Subcutaneous abdominal adipose tissue (tissue), 5 donors: ENCODE results near the gene PKN2.

Experiments used
- H3K27ac ChIP-seq: one replicate; pipeline ENCODE4 v1.7.0; 2013; ENCODE audit warnings: low read depth, mild to moderate bottlenecking, inconsistent platforms, low read length, moderate library complexity
- H3K27me3 ChIP-seq, 5 donors: one replicate each; pipeline ENCODE4 v1.7.0; 2013; ENCODE audit warnings: low read length in 5 of 5, inconsistent platforms in 1 of 5; ENCODE audit not compliant: control insufficient read depth in 5 of 5, insufficient read depth in 4 of 5
- H3K36me3 ChIP-seq, 5 donors: one replicate each; pipeline ENCODE4 v1.7.0; 2013; ENCODE audit warnings: low read length in 5 of 5; ENCODE audit not compliant: control insufficient read depth in 5 of 5, insufficient read depth in 5 of 5
- H3K4me1 ChIP-seq, 5 donors: one replicate each; pipeline ENCODE4 v1.7.0; 2013; ENCODE audit warnings: low read length in 5 of 5, mild to moderate bottlenecking in 3 of 5, moderate library complexity in 1 of 5; ENCODE audit not compliant: control insufficient read depth in 5 of 5, insufficient read depth in 5 of 5
- H3K4me3 ChIP-seq, 5 donors: one replicate each; pipeline ENCODE4 v1.7.0; 2013; ENCODE audit warnings: low read length in 5 of 5, low read depth in 1 of 5
- H3K9ac ChIP-seq, 5 donors: one replicate each; pipeline ENCODE4 v1.7.0; 2013; ENCODE audit warnings: low read length in 5 of 5, mild to moderate bottlenecking in 4 of 5, moderate library complexity in 3 of 5
- H3K9me3 ChIP-seq, 5 donors: one replicate each; pipeline ENCODE4 v1.7.0; 2013; ENCODE audit warnings: low read length in 5 of 5; ENCODE audit not compliant: control insufficient read depth in 5 of 5
- donor health status: healthy.
- donor health status: healthy.
- donor health status: healthy.
- donor health status: healthy.
- donor health status: healthy.

PKN2 gene

GRCh38 chr1:88683541-88684481 lies at the start of gene PKN2:
TSS of gene PKN2 (plus strand) at chr1:88684273. CDS start at chr1:88684581, 308 bp downstream.
- no peaks in the 10 kb centered on the region for H3K27me3 ChIP-seq
- no peaks in the 10 kb centered on the region for H3K36me3 ChIP-seq
- H3K27ac ChIP-seq, result peak within 1 kb of the TSS; percentile 97
- H3K4me1 ChIP-seq, result peaks cover 0 to 43% (median 41%) of the 10 kb centered on the region in 5 donors
- no peaks in the 10 kb centered on the region for H3K9me3 ChIP-seq
- H3K4me3 ChIP-seq, result peak within 1 kb of the TSS; percentile 84 to 99 (median 94)
- H3K9ac ChIP-seq, result peak within 1 kb of the TSS; percentile 89 to 98 (median 93)

- H3K9me3 ChIP-seq, result peaks cover 0 to 17% (median 14%) of the 10 kb centered on the region in 5 donors
- H3K4me1 ChIP-seq, result no peaks in the 10 kb centered on the region
- H3K36me3 ChIP-seq, result no peaks in the 10 kb centered on the region
- no peak overlapping the region for H3K9ac ChIP-seq
- no peak overlapping the region for H3K27ac ChIP-seq
- no peaks in the 10 kb centered on the region for H3K27me3 ChIP-seq
- no peak overlapping the region for H3K4me3 ChIP-seq
Measured at GRCh38 chr1:88634538-88634937, 49.5 kb upstream of the PKN2 start.

- no peak overlapping the region for H3K4me3 ChIP-seq
- no peaks in the 10 kb centered on the region for H3K36me3 ChIP-seq
- no peak overlapping the region for H3K9ac ChIP-seq
- H3K4me1 ChIP-seq, result no peaks in the 10 kb centered on the region
- peaks cover 0 to 10% (median 8%) of the 10 kb centered on the region in 5 donors for H3K9me3 ChIP-seq
- H3K27ac ChIP-seq, result no peak overlapping the region
- H3K27me3 ChIP-seq, result no peaks in the 10 kb centered on the region
Measured at GRCh38 chr1:88640060-88640459, 44.0 kb upstream of the PKN2 start.

- H3K36me3 ChIP-seq, result no peaks in the 10 kb centered on the region
Measured at GRCh38 chr1:88645886-88646285, 38.2 kb upstream of the PKN2 start.

GRCh38 chr1:88646476-88647248 lies 37.4 kb upstream of the PKN2 start:
- Histone ChIP-seq H3K9ac (no peak overlapping the region), H3K36me3 (no peaks in the 10 kb centered on the region), H3K4me1 (no peaks in the 10 kb centered on the region), H3K27me3 (no peaks in the 10 kb centered on the region), H3K27ac (no peak overlapping the region), H3K9me3 (no peaks in the 10 kb centered on the region), H3K4me3 (no peak overlapping the region)

More at GRCh38 chr1:88645886-88646285, 38.2 kb upstream of the PKN2 start:
- H3K9me3 ChIP-seq, result no peaks in the 10 kb centered on the region
- no peaks in the 10 kb centered on the region for H3K27me3 ChIP-seq
- H3K9ac ChIP-seq, result no peak overlapping the region
- H3K27ac ChIP-seq, result no peak overlapping the region
- no peaks in the 10 kb centered on the region for H3K4me1 ChIP-seq
- H3K4me3 ChIP-seq, result no peak overlapping the region

- no peaks in the 10 kb centered on the region for H3K9me3 ChIP-seq
- H3K4me1 ChIP-seq, result no peaks in the 10 kb centered on the region
- H3K4me3 ChIP-seq, result no peak overlapping the region
- H3K27ac ChIP-seq, result no peak overlapping the region
- H3K36me3 ChIP-seq, result no peaks in the 10 kb centered on the region
- no peak overlapping the region for H3K9ac ChIP-seq
- H3K27me3 ChIP-seq, result no peaks in the 10 kb centered on the region
Measured at GRCh38 chr1:88647249-88647645, 36.8 kb upstream of the PKN2 start.

- no peaks in the 10 kb centered on the region for H3K4me1 ChIP-seq
- H3K9me3 ChIP-seq, result no peaks in the 10 kb centered on the region
- H3K9ac ChIP-seq, result no peak overlapping the region
- H3K27me3 ChIP-seq, result no peaks in the 10 kb centered on the region
- no peak overlapping the region for H3K4me3 ChIP-seq
- no peaks in the 10 kb centered on the region for H3K36me3 ChIP-seq
- H3K27ac ChIP-seq, result no peak overlapping the region
Measured at GRCh38 chr1:88647749-88648415, 36.2 kb upstream of the PKN2 start.

GRCh38 chr1:88648706-88649105 lies 35.4 kb upstream of the PKN2 start:
- no peak overlapping the region for H3K27ac ChIP-seq
- no peaks in the 10 kb centered on the region for H3K9me3 ChIP-seq
- no peaks in the 10 kb centered on the region for H3K36me3 ChIP-seq
- no peak overlapping the region for H3K9ac ChIP-seq
- no peaks in the 10 kb centered on the region for H3K27me3 ChIP-seq
- H3K4me1 ChIP-seq, result no peaks in the 10 kb centered on the region
- H3K4me3 ChIP-seq, result no peak overlapping the region

GRCh38 chr1:88649932-88650331 lies 34.1 kb upstream of the PKN2 start:
- Histone ChIP-seq H3K9ac (no peak overlapping the region), H3K36me3 (no peaks in the 10 kb centered on the region), H3K4me3 (no peak overlapping the region), H3K27me3 (no peaks in the 10 kb centered on the region), H3K4me1 (no peaks in the 10 kb centered on the region), H3K9me3 (no peaks in the 10 kb centered on the region), H3K27ac (no peak overlapping the region)
